CD4-positive, alpha-beta T cell treated with Interleukin-4 for 1 hour (primary cell): Measurements from ENCODE around the gene MOK.
"Not testable (repeated sequence)": the region's sequence is repeated elsewhere in the genome, so short reads cannot be mapped to it uniquely, and the experiment has no call there.

Experiments
- DNase-seq, 2 donors: peaks; one replicate each; pipeline ENCODE4 v3.0.0-alpha.2; 2020 to 2022

Gene MOK

DNA sequence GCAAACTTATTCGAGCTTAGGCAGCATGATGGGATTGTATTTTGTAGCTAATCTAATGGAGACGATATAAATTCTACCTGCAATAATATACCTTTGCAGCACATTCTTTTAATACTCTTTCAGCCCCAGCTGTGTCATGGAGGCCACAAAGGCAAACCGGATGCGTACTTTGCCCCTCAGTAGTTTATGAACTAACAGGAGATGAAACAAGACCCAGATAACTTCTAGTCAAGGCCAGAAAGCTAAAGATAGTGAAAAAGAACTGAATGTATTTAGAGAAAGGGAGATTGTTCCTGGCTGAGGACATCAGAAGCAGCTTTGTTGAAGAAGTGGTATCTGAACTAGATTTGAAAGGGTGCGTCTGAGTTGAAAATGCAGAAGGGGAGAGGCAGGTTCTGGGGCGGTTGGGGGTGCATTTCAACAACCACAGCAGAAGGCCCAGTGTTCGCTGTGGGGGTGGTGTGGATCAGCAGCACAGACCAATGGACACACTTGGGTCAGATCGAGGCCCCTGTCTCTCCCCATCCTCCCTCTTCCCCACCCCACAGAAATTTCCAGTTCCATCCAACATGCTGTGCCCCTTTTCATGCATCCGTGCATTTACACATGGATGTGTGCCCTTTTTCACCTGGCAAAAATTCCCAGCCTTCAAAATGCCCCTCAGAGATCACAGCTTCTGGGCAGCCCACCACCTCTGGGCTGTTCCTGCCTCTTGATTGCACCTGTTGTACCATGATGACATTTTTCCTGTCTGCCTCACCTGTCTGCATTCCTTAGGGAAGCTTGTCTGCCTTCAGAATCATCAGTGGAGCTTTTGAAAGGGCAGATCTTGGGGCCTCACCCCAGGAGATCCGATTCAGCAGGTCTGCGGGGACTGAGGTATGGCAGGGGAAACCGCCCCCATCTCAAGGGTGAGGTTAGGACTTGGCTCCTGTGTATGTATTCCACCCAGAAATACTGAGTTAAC is 16.8 kb upstream of the MOK start:
- no peak for DNase-seq

DNA sequence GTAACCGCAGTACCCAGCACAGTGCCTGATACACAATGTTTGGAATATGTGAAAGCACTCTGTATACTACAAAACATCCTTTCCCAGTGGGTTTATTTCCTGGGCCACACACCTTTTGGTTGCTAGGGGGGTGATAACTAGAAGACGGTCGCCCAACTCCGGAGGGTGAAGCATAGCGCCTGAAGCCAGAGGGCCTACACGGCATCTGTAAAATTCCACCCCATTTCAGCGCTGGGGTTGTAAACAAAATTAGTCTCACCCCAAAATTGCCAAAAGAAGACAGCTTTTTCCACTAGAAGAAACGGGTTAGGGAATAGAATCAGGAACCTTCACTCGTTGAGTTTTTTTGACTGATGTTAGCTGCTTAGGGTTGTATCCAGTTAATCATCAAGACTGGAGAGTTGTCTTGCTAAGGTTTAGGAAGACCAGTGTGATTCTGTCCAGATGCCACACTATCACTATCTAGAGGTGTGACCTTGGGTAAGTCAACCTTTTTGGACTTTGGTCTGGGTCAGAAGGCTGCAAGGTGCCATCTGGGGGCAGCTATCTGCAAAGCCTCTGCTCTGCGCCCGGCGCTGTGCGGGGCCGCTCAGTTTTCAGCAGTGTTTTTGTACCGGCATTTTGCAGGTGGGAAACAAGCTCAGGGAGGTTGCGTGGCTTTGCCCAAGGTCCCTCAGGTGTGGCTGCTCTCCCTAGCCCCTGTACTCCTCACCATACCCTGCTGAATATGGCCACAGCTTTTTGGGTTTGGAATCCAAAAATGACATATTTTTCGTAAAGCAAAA is 15.9 kb upstream of the MOK start:
- DNase-seq: no peak

DNA sequence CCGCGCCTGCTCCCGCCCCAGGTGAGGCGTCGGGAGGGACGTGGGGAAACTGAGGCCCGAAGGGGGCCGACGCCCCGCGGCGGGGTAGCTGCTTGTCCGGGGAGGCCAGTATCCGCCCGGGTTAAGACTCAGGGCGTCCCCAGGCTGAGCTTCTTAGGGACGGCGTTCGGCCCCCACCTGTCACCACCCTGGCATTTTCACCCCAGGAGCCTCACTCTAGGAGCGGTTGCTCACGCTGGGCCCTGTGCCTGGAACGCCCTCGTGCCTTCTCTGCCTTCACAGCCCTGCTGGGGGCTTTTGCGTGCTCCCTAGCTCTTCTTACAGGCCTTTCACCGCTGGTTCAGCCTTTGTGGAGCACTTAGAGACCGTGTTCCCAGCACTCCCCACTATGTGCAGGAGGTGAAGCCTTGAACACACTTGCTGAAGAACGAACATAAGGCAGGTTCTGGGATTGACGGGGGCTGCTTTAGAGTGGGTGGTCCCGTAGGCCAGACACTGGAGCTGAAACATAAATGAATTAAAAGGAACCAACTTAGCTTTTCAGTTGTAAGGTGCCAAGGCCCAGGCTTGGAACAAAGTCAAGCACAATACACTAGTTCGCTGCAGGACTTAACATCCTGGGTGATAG is 15.2 kb upstream of the MOK start:
- peak; percentile 52 to 55 for DNase-seq

DNA sequence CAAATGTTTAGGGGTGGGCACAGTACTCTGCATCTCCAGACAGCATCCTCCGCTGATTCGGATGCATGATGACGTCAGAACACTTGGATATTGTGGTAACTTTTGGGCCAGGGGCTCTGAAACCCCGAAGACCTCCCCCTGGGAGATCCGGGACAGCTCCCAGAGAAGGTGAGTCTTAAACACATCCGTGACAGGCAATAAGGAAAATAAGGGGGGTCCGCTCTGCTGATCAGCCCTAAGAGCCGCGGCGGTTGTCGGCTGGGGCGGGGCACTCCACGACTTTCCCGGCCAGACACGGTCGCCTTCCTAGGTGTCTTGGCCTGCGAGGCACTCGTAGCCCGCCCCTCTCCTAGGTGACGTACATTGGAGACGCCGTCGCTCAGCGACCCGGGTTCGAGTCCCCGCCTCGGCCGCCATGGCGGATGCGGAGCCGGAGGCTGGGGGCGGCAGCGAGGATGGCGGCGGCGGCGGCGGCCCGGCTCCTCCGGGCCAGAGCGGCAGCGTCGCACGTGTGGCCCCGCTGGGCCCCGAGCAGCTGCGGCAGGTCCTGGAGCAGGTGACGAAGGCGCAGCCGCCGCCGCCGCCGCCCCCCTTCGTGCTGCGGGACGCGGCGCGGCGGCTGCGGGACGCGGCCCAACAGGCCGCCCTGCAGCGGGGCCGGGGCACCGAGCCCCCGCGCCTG is 14.5 kb upstream of the MOK start, which contains the start of gene ZNF839:
Gene ZNF839 (plus strand): TSS at position 396 of the 682 bp plus-strand sequence. CDS start 20 bp downstream, at position 416.
- peak; percentile 93 to 94 for DNase-seq

GRCh38 chr14:102318781-102319276 is 13.9 kb upstream of the MOK start:
- DNase-seq: no peak

DNA sequence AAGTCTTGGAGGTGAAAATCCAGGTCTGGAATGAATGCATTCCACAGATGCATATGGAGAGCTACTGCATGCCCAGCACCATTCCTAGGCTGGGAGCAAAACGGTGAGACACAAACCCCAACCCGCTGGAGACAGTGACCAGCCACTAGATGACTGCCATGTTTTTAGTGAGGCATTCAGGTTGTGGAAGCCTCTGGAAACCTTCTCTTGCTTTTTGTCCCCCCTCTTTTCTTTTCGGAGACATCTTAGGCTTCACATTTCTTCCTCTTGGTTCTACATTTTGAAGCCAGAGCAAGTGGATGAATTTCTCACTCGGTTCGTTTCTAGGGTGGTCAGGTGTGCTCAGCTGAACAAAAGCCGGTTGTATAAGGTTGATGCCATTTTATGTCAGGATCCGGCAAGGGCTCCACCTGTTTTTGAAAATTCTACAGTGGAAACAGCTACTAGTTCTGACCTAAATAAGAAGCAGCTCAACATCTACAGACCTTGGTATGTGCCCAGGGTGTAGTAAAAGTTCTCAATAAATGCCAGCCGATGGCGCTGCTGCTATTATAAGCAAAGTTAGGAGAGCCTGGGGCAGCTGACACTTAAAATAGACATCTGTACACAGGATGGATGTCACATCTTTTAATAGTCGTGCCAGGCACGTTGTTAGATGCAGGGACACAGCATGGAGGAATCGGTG is 12.7 kb upstream of the MOK start:
- peak; percentile 25 to 48 for DNase-seq

GRCh38 chr14:102316743-102317563 is 12.0 kb upstream of the MOK start:
- peak; percentile 93 to 95 for DNase-seq

DNA sequence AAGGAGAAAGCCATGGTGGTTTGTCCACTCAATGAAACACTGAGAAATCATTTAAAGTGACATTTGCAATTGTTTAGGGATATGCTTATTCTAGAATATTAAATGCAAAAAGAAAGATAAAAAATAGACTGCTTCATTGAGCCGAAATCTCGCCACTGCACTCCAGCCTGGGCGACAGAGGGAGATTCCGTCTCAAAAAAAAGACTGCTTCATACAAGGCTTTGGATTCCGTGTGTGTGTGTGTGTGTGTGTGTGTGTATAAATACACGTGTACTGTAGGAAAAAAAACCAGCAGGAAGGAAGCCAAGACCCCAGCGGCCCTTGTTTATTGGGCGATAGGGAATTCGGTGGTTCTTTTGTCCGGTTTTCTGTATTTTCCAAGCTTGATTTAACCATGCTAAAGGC is 11.4 kb upstream of the MOK start:
- DNase-seq: peak; percentile 20 to 62

DNA sequence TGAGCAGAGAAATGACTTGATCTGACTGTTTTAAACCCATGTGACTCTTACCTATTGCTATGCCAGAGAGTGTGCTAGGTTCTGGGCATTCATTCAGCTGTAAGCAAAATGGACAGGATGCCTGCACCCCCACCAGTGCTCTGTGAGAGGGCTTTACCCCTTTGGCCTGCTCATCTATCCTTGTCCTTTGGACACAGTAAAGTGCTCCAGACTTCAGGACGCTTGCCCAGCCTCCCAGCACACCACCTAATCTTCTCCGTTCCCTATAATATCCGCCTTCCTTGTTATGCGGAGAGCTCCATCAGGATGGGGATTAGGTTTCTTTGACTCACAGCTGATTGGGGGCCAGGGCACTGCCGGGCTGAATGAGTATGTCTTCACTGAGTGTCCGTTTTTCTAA is 10.2 kb upstream of the MOK start:
- no peak for DNase-seq

DNA sequence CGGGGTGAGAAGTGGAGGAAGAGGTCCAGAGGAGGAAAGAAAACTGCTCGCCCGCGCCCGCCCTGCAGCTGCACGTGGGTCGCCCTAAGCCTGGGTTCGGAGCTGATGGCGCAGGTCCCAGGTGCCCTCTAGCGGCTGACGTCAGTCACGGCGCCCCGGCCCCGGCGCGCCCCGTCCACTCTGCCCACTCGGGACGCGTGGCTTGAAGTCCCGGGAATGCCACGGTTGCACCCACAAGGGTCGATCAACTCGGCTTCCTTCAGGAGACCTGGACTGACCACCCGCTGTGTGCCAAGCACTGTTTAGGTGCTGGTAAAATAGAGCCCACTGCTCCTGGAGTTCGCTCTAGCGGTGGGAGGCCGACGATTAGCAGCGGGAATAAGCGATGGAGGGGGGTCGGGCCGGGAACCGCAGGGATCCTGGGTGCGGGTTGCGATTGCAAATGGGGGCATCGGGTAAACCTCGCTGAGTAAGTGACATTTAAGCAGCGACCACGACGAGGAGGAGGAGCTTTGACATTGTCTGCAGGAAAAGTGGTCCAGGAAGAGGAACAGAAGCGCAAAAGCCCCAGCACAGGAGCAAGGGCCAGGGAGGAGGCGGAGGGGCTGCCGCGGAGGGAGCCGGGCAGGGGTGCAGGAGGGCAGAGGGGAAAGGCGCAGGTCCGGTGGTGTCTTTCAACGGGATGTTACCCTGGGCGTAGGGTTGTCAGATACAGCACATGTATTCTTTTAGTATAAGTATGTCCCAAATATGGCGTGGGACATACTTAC is 9.5 kb upstream of the MOK start:
- DNase-seq: peak; percentile 81 to 82

GRCh38 chr14:102303664-102304063 is 1.3 kb downstream of the MOK start:
- no peak for DNase-seq

GRCh38 chr14:102298303-102299070 is 6.5 kb downstream of the MOK start:
- DNase-seq: not testable (repeated sequence)

GRCh38 chr14:102297436-102298170 is 7.4 kb downstream of the MOK start:
- no peak for DNase-seq

- DNase-seq: no peak
Measured at GRCh38 chr14:102295270-102295669, 9.7 kb downstream of the MOK start.

GRCh38 chr14:102293781-102294180 is 11.2 kb downstream of the MOK start:
- DNase-seq: no peak

GRCh38 chr14:102292441-102292840 is 12.5 kb downstream of the MOK start:
- no peak for DNase-seq

DNA sequence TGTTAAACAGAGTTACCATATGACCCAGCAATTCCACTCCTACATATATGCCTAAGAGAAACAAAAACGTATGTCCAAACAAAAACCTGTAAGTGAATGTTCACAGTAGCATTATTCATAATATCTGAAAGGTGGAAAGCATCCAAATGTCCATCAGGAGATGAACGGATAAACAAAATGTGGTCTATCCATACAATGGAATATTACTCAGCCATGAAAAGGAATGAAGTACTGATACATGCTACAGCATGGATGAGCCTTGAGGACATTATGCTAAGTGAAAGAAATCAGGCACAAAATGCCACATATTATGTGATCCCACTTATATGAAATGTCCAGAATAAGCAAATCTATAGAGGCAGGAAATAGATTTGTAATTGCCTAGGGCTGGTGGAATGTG is 16.8 kb downstream of the MOK start:
- no peak for DNase-seq

GRCh38 chr14:102285106-102285505 is 19.9 kb downstream of the MOK start:
- no peak for DNase-seq
